ENCODE results near the gene CCDC194. TPM values are rescaled to one million over a fixed set of nuclear protein-coding genes. Genes with fewer than 3 reads are reported as not detected.

Gene CCDC194
- total and polyA plus RNA-seq, 2 of the 13 experiments (the other 11 are each of a cell fraction or from before 2014, with no cell fraction given), result 0.13 to 0.21 TPM

DNA sequence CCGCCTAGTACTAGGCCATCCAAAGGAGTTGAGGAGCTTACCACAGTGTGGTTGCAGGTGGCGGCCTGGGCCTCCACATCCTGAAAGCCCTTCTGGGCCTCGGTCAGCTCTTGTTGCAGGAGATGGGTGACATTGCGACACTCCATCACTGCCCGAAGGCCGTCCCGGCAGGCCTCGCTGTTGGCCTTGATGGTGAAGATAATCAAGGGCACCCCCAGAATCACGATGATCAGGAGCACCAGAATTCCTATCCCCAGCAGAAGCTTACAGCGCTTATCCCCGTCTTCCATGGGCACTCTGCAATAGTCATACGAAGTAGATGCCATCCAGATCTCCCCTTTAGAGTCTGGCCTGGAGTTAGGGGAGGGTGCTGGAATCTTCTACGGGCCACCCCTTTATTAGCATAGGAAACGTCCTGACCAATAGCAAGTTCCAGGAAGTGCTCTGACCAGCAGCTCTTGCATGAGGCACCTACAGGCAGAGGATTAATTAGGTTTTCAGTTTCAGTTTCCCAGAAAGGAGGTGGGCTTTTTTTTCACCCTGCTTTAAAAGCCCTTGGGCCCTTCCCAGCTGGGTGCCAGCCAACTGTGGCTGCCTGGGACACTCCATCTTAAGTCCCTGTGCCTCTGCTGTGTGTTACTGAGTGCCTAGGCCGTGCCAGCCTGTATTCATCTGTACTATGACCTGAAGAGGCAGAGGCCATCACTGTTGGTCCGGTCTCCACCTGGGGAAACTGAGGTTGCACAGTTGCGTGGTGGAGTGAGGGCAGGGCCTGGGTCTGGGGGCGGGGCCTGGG is 11.5 kb upstream of the CCDC194 start, which contains the start of gene BST2 (continued):
- TF ChIP-seq, protein P1, sequence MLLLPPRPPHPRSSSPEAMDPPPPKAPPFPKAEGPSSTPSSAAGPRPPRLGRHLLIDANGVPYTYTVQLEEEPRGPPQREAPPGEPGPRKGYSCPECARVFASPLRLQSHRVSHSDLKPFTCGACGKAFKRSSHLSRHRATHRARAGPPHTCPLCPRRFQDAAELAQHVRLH (CRISPR knock-in tag; IDR thresholded peaks at IDR 0.05; ENCODE audit: borderline replicate concordance, low read depth), result peak; percentile 46; the same call in 1 of the 2 replicates
- TF ChIP-seq ZNF552 (CRISPR knock-in tag; IDR thresholded peaks at IDR 0.05; ENCODE audit: borderline replicate concordance) (no peak), ATAD3A (CRISPR knock-in tag; IDR thresholded peaks at IDR 0.05) (no peak), EEA1 (CRISPR knock-in tag; IDR thresholded peaks at IDR 0.05; ENCODE audit: borderline replicate concordance) (no peak), JUN (CRISPR knock-in tag; IDR thresholded peaks at IDR 0.05) (no peak), ZSCAN21 (CRISPR knock-in tag; IDR thresholded peaks at IDR 0.05; ENCODE audit: borderline replicate concordance) (peak; percentile 21; the same call in 1 of the 2 replicates), ZNF446 (CRISPR knock-in tag; IDR thresholded peaks at IDR 0.05) (peak; percentile 36; the same call in 1 of the 2 replicates), FOXC1 (CRISPR knock-in tag; IDR thresholded peaks at IDR 0.05; ENCODE audit: borderline replicate concordance) (peak; percentile 91; the same call in 1 of the 2 replicates), SRY (CRISPR knock-in tag; IDR thresholded peaks at IDR 0.05) (no peak), HOXA5 (CRISPR knock-in tag; IDR thresholded peaks at IDR 0.05) (peak; percentile 80; the same call in 1 of the 2 replicates), ZNF263 (CRISPR knock-in tag; IDR thresholded peaks at IDR 0.05) (no peak; the same call in 1 of the 2 replicates), ZNF44 (CRISPR knock-in tag; IDR thresholded peaks at IDR 0.05) (no peak), ZNF547 (CRISPR knock-in tag; IDR thresholded peaks at IDR 0.05) (peak; percentile 70)
- TF ChIP-seq, protein P2, sequence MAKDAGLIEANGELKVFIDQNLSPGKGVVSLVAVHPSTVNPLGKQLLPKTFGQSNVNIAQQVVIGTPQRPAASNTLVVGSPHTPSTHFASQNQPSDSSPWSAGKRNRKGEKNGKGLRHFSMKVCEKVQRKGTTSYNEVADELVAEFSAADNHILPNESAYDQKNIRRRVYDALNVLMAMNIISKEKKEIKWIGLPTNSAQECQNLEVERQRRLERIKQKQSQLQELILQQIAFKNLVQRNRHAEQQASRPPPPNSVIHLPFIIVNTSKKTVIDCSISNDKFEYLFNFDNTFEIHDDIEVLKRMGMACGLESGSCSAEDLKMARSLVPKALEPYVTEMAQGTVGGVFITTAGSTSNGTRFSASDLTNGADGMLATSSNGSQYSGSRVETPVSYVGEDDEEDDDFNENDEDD (CRISPR knock-in tag; IDR thresholded peaks at IDR 0.05; ENCODE audit: borderline replicate concordance), result no peak
- TF ChIP-seq, protein P3, sequence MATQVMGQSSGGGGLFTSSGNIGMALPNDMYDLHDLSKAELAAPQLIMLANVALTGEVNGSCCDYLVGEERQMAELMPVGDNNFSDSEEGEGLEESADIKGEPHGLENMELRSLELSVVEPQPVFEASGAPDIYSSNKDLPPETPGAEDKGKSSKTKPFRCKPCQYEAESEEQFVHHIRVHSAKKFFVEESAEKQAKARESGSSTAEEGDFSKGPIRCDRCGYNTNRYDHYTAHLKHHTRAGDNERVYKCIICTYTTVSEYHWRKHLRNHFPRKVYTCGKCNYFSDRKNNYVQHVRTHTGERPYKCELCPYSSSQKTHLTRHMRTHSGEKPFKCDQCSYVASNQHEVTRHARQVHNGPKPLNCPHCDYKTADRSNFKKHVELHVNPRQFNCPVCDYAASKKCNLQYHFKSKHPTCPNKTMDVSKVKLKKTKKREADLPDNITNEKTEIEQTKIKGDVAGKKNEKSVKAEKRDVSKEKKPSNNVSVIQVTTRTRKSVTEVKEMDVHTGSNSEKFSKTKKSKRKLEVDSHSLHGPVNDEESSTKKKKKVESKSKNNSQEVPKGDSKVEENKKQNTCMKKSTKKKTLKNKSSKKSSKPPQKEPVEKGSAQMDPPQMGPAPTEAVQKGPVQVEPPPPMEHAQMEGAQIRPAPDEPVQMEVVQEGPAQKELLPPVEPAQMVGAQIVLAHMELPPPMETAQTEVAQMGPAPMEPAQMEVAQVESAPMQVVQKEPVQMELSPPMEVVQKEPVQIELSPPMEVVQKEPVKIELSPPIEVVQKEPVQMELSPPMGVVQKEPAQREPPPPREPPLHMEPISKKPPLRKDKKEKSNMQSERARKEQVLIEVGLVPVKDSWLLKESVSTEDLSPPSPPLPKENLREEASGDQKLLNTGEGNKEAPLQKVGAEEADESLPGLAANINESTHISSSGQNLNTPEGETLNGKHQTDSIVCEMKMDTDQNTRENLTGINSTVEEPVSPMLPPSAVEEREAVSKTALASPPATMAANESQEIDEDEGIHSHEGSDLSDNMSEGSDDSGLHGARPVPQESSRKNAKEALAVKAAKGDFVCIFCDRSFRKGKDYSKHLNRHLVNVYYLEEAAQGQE (IDR thresholded peaks at IDR 0.05; ENCODE audit: borderline replicate concordance in 1 of 2, low read depth in 1 of 2, low read length in 2 of 2), result no peak
- TF ChIP-seq, protein P4, sequence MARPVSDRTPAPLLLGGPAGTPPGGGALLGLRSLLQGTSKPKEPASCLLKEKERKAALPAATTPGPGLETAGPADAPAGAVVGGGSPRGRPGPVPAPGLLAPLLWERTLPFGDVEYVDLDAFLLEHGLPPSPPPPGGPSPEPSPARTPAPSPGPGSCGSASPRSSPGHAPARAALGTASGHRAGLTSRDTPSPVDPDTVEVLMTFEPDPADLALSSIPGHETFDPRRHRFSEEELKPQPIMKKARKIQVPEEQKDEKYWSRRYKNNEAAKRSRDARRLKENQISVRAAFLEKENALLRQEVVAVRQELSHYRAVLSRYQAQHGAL (CRISPR knock-in tag; IDR thresholded peaks at IDR 0.05; ENCODE audit: not compliant biosample characterization), result no peak
- TF ChIP-seq, protein P5, sequence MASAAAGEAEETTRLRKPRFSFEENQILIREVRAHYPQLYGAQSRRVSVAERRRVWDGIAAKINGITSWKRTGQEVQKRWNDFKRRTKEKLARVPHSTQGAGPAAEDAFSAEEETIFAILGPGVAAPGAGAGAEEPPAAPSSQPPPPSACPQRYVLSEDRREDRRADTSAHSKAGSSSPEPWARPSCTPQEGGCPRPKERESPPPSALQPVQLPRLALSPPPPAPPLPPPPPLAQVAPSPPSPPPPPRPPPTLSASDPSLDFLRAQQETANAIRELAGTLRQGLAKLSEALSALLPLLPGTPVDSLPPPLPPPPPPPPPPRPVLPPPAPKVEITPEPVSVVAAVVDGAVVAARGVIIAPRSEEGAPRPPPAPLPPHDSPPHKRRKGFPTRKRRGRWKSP (CRISPR knock-in tag; IDR thresholded peaks at IDR 0.05), result peak; percentile 70; the same call in 1 of the 2 replicates
